ENCODE data around the gene SCOC.

Gene SCOC

GRCh38 chr4:140423106-140423505 lies 49.7 kb downstream of the SCOC start:
- no peak for DNase-seq (ENCODE audit: low read depth, low spot score)
- POLR2A ChIA-PET = no interaction called here
- TF ChIP-seq, protein P1, sequence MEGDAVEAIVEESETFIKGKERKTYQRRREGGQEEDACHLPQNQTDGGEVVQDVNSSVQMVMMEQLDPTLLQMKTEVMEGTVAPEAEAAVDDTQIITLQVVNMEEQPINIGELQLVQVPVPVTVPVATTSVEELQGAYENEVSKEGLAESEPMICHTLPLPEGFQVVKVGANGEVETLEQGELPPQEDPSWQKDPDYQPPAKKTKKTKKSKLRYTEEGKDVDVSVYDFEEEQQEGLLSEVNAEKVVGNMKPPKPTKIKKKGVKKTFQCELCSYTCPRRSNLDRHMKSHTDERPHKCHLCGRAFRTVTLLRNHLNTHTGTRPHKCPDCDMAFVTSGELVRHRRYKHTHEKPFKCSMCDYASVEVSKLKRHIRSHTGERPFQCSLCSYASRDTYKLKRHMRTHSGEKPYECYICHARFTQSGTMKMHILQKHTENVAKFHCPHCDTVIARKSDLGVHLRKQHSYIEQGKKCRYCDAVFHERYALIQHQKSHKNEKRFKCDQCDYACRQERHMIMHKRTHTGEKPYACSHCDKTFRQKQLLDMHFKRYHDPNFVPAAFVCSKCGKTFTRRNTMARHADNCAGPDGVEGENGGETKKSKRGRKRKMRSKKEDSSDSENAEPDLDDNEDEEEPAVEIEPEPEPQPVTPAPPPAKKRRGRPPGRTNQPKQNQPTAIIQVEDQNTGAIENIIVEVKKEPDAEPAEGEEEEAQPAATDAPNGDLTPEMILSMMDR (IDR thresholded peaks at IDR 0.05; ENCODE audit: insufficient read depth, low read length, missing control alignments) = no peak
- CTCF ChIA-PET = no interaction called here
- H3K4me3 ChIP-seq (ENCODE audit: low read depth, low read length) = no peak overlapping the region

DNA sequence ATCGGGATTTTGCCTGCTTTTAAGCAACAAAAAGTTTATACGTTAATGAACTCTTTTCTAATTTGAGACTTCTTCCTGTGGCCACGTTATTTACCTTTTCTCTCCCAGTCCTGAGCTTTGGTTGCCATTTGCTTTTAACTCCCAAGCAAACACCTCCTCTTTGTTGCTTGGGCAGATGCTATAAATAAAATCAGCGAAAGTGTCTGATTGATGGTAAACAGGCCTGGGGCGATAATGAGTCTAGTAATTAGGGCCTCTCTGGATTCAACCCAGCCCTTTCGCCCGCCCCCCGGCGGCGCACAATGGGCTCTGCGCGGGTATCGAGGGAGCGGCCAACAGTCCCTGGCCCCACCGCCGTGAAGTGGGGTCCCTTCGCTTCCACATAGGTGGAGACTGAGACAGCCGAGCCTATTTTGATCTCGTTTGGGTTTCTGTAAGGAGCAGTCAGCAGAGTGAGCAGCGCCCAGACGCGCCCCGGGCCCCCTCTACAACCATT lies 53.2 kb downstream of the SCOC start:
- TF ChIP-seq, protein P1 (IDR thresholded peaks at IDR 0.05; ENCODE audit: insufficient read depth, low read length, missing control alignments) = no peak
- peak overlapping the region; percentile 69 for H3K4me3 ChIP-seq (ENCODE audit: low read depth, low read length)
- ChIA-PET POLR2A (no interaction called here), CTCF (interaction anchor here (1.7 to 2.1 kb wide), 3 partner anchors 14 to 183 kb away, joined by 5 to 6 read pairs (median 6); no protein-coding TSS in a partner anchor)
- no peak for DNase-seq (ENCODE audit: low read depth, low spot score)

- no peak for DNase-seq (ENCODE audit: low read depth, low spot score)
Measured at GRCh38 chr4:140427106-140427918, 53.9 kb downstream of the SCOC start, which contains the start of gene CLGN. Gene CLGN, minus strand, starts transcription at chr4:140427648. Its CDS starts 14,570 bp downstream, at chr4:140413078.

GRCh38 chr4:140427919-140428471 lies 54.5 kb downstream of the SCOC start:
- H3K4me3 ChIP-seq (ENCODE audit: low read depth, low read length) = peak overlapping the region; percentile 69
- ChIA-PET CTCF (interaction anchor here (0.8 to 2.1 kb wide), 7 partner anchors 9 to 182 kb away, joined by 3 to 6 read pairs (median 5); no protein-coding TSS in a partner anchor), POLR2A (no interaction called here)
- TF ChIP-seq, protein P1 (IDR thresholded peaks at IDR 0.05; ENCODE audit: insufficient read depth, low read length, missing control alignments) = no peak
- no peak for DNase-seq (ENCODE audit: low read depth, low spot score)

More at GRCh38 chr4:140427106-140427918, 53.9 kb downstream of the SCOC start, which contains the start of gene CLGN:
- TF ChIP-seq, protein P1 (IDR thresholded peaks at IDR 0.05; ENCODE audit: insufficient read depth, low read length, missing control alignments) = peak; percentile 51
- ChIA-PET POLR2A (no interaction called here), CTCF (interaction anchor here (0.8 to 2.1 kb wide), 7 partner anchors 9 to 182 kb away, joined by 3 to 6 read pairs (median 5); no protein-coding TSS in a partner anchor)
- peak within 1 kb of the TSS; percentile 69 for H3K4me3 ChIP-seq (ENCODE audit: low read depth, low read length)
